HCT116 (cell line): Measurements from ENCODE around the gene LTBR. TPM values are rescaled to one million over a fixed set of nuclear protein-coding genes. Genes with fewer than 3 reads are reported as not detected.

ENCODE experiments used
- ATAC-seq: fragments of 200-7000 bp; cut with Tn5 transposase; 2 replicates; pipeline ENCODE4 v1.9.1; 2020; ENCODE audit warnings: mild to moderate bottlenecking, moderate library complexity
- BruUV-seq: library from RNA; stranded (reverse); fragments of 400-500 nt; replicated peaks from 2 replicates; lab custom pipeline; 2021; lab: Mats Ljungman, UMichigan
- CTCF ChIA-PET: fragments of 300-600 bp; sonication (Branson Sonifier 250); formaldehyde crosslinking; loops from one replicate; lab custom pipeline; 2021; ENCODE audit warnings: antibody characterized with exemption; lab: Charles Lee
- POLR2A ChIA-PET: fragments of 300-600, 350-600 bp; sonication (Branson Sonifier 250); formaldehyde crosslinking; loops from one replicate; lab custom pipeline; 2021; ENCODE audit warnings: antibody characterized with exemption; lab: Charles Lee
- RAD21 ChIA-PET, 2 experiments: fragments of 300-600 bp; sonication (Branson Sonifier 250); formaldehyde crosslinking; loops; one replicate each; lab custom pipeline; 2023; ENCODE audit warnings: low total read pairs in 2 of 2; ENCODE audit not compliant: uncharacterized antibody in 2 of 2, unreplicated experiment in 2 of 2, low non-redundant PET in 1 of 2; lab: Charles Lee
- DNase-seq: peaks from one replicate; pipeline ENCODE4 v3.0.0-alpha.2; 2010; ENCODE audit warnings: low read depth, low spot score
- H2AFZ ChIP-seq: fragments of 200-600 bp; shearing (Covaris generic), sonication (generic); 2 replicates; pipeline ENCODE4 v1.6.1; 2017; ENCODE audit warnings: low read depth, mixed run types, mixed read lengths, antibody characterized with exemption, low read length; ENCODE audit not compliant: poor library complexity, severe bottlenecking
- H3K27ac ChIP-seq: 2 replicates; pipeline ENCODE4 v1.5.1; 2012; ENCODE audit warnings: low read depth, low read length
- H3K27me3 ChIP-seq: fragments of 200-600 bp; sonication (generic); 2 replicates; pipeline ENCODE4 v1.6.1; 2016; ENCODE audit warnings: mixed run types, low read length, mixed read lengths; ENCODE audit not compliant: insufficient read depth
- H3K36me3 ChIP-seq, 2 experiments: fragments of 200-500 bp in 1 of 2; fragments of 200-600 bp in 1 of 2; sonication (Bioruptor generic) in 1 of 2; sonication (generic) in 1 of 2; 2 replicates each; pipeline versions ENCODE4 v1.5.1 to v1.6.1; 2014 to 2016; ENCODE audit warnings: low read length in 2 of 2, inconsistent platforms in 1 of 2, mixed read lengths in 1 of 2, mixed run types in 1 of 2; ENCODE audit not compliant: insufficient read depth in 2 of 2, control insufficient read depth in 1 of 2
- H3K4me1 ChIP-seq, 2 experiments: fragments of 200-600 bp in 1 of 2; sonication (generic) in 1 of 2; 2 replicates each; pipeline versions ENCODE4 v1.5.1 to v1.6.1; 2012 to 2017; ENCODE audit warnings: low read length in 2 of 2, inconsistent platforms in 1 of 2, mild to moderate bottlenecking in 1 of 2, mixed read lengths in 1 of 2, mixed run types in 1 of 2, moderate library complexity in 1 of 2; ENCODE audit not compliant: insufficient read depth in 2 of 2, control insufficient read depth in 1 of 2
- H3K4me2 ChIP-seq: fragments of 200-600 bp; sonication (generic); 2 replicates; pipeline ENCODE4 v1.6.1; 2017; ENCODE audit warnings: mixed run types, low read length, mixed read lengths
- H3K4me3 ChIP-seq, 2 experiments: fragments of 200-600 bp in 1 of 2; sonication (generic) in 1 of 2; replicated peaks in 1 of 2; 2 replicates each; pipeline ENCODE4 v1.5.1; 2011 to 2016; ENCODE audit warnings: low read length in 2 of 2, control low read depth in 1 of 2, low read depth in 1 of 2, mild to moderate bottlenecking in 1 of 2, mixed read lengths in 1 of 2, mixed run types in 1 of 2
- H3K79me2 ChIP-seq: fragments of 200-600 bp; sonication (generic); 2 replicates; pipeline ENCODE4 v1.6.1; 2017; ENCODE audit warnings: mild to moderate bottlenecking, mixed run types, low read length, moderate library complexity, mixed read lengths; ENCODE audit not compliant: insufficient read depth
- H3K9ac ChIP-seq: fragments of 200-600 bp; sonication (generic); 2 replicates; pipeline ENCODE4 v1.6.1; 2016; ENCODE audit warnings: low read length, mixed read lengths
- H3K9me2 ChIP-seq: fragments of 200-600 bp; sonication (generic), shearing (Covaris generic); 2 replicates; pipeline ENCODE4 v1.6.1; 2017; ENCODE audit warnings: mixed run types, mild to moderate bottlenecking, moderate library complexity; ENCODE audit not compliant: insufficient read depth
- H3K9me3 ChIP-seq, 2 experiments: fragments of 200-500 bp in 1 of 2; fragments of 200-600 bp in 1 of 2; sonication (Bioruptor generic) in 1 of 2; sonication (generic) in 1 of 2; 2 replicates each; pipeline ENCODE4 v1.6.1; 2014 to 2017; ENCODE audit warnings: low read length in 2 of 2, mixed read lengths in 2 of 2, inconsistent platforms in 1 of 2, low read depth in 1 of 2, mild to moderate bottlenecking in 1 of 2, mixed run types in 1 of 2, moderate library complexity in 1 of 2; ENCODE audit not compliant: control insufficient read depth in 1 of 2, insufficient read depth in 1 of 2
- H4K20me1 ChIP-seq: fragments of 200-600 bp; sonication (generic), shearing (Covaris generic); 2 replicates; pipeline ENCODE4 v1.6.1; 2017; ENCODE audit warnings: mixed run types, mild to moderate bottlenecking, moderate library complexity; ENCODE audit not compliant: insufficient read depth
- ZFX ChIP-seq: fragments of 450-650 bp; IDR thresholded peaks from 2 replicates; pipeline ENCODE4 v1.6.1; 2017
- intact Hi-C: fragments of 100-400 bp; cut with micrococcal nuclease; formaldehyde crosslinking; loops from 2 replicates; pipeline ENCODE4 v1.10.0; 2022
- total RNA-seq: library from RNA; stranded (reverse); gene quantifications from one replicate; pipeline ENCODE4 v1.2.1, GENCODE V29; 2021; ENCODE audit not compliant: unreplicated experiment

LTBR gene
- total RNA-seq, 1 experiment from 2014 or later, result 128 TPM

- POLR2A ChIA-PET, result no interaction called here
- Histone ChIP-seq H2AFZ (no peak overlapping the region), H3K4me2 (no peak overlapping the region), H4K20me1 (no peaks in the 10 kb centered on the region), H3K27me3 (no peaks in the 10 kb centered on the region), H3K36me3 (no peaks in the 10 kb centered on the region), H3K4me3 (no peak overlapping the region), H3K27ac (no peak overlapping the region), H3K4me1 (no peaks in the 10 kb centered on the region), H3K9ac (no peak overlapping the region), H3K9me3 (no peaks in the 10 kb centered on the region), H3K9me2 (no peaks in the 10 kb centered on the region), H3K79me2 (no peaks in the 10 kb centered on the region)
- no peak for TF ChIP-seq ZFX
- DNase-seq (no peak), ATAC-seq (no peak)
- RAD21 ChIA-PET, result no interaction called here
- CTCF ChIA-PET, result no interaction called here
- intact Hi-C loops, result no loop called here
- no TSS peak for BruUV-seq
Observed at GRCh38 chr12:6440391-6440790, 56.4 kb downstream of the LTBR start.

Other genes with a start within 250 kb of the LTBR start
- gene CD9, start 183.8 kb upstream of the LTBR start, total RNA-seq, result 182 TPM
- 27.4 TPM for gene PLEKHG6, start 73.5 kb upstream of the LTBR start, total RNA-seq
- 129 TPM for gene TNFRSF1A, start 42.1 kb upstream of the LTBR start, total RNA-seq
- 118 TPM for gene SCNN1A, start 8.6 kb upstream of the LTBR start, total RNA-seq
- 0.25 TPM for gene CD27, start 60.8 kb downstream of the LTBR start, total RNA-seq
- 0.54 TPM for gene TAPBPL, start 67.9 kb downstream of the LTBR start, total RNA-seq
- gene VAMP1, start 86.5 kb downstream of the LTBR start, total RNA-seq, result 12.1 TPM
- gene MRPL51, start 109.1 kb downstream of the LTBR start, total RNA-seq, result 265 TPM
- 177 TPM for gene NCAPD2, start 109.9 kb downstream of the LTBR start, total RNA-seq
- 5,901 TPM for gene GAPDH, start 150.4 kb downstream of the LTBR start, total RNA-seq
- 0.34 TPM for gene IFFO1, start 171.9 kb downstream of the LTBR start, total RNA-seq
- 108 TPM for gene NOP2, start 184.1 kb downstream of the LTBR start, total RNA-seq
- gene CHD4, start 223.2 kb downstream of the LTBR start, total RNA-seq, result 342 TPM